SU-DHL-6 (cell line): ENCODE results near the gene ASGR1.
"Not testable (repeated sequence)": the region's sequence is repeated elsewhere in the genome, so short reads cannot be mapped to it uniquely, and the experiment has no call there.

Experiments
- EZH2phosphoT487 ChIP-seq: fragments of 200-600 bp; sonication (generic), shearing (Covaris generic); conservative IDR thresholded peaks from 2 replicates; pipeline ENCODE4 v1.6.1; 2018; ENCODE audit warnings: mild to moderate bottlenecking, antibody characterized with exemption, low read length, moderate library complexity, mixed read lengths
- TF ChIP-seq, protein P1 (sequence below): fragments of 200-600 bp; sonication (generic); IDR thresholded peaks from one replicate; pipeline ENCODE4 v1.5.1; 2017; ENCODE audit warnings: antibody characterized with exemption, mild to moderate bottlenecking, low read length, moderate library complexity; ENCODE audit not compliant: insufficient read depth, poor library complexity, severe bottlenecking

DNA sequence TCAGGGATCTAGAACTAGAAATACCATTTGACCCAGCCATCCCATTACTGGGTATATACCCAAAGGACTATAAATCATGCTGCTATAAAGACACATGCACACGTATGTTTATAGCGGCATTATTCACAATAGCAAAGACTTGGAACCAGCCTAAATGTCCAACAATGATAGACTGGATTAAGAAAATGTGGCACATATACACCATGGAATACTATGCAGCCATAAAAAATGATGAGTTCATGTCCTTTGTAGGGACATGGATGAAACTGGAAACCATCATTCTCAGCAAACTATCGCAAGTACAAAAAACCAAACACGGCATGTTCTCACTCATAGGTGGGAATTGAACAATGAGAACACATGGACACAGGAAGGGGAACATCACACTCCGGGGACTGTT, 51.7 kb downstream of the ASGR1 start:
- TF ChIP-seq, protein P1, sequence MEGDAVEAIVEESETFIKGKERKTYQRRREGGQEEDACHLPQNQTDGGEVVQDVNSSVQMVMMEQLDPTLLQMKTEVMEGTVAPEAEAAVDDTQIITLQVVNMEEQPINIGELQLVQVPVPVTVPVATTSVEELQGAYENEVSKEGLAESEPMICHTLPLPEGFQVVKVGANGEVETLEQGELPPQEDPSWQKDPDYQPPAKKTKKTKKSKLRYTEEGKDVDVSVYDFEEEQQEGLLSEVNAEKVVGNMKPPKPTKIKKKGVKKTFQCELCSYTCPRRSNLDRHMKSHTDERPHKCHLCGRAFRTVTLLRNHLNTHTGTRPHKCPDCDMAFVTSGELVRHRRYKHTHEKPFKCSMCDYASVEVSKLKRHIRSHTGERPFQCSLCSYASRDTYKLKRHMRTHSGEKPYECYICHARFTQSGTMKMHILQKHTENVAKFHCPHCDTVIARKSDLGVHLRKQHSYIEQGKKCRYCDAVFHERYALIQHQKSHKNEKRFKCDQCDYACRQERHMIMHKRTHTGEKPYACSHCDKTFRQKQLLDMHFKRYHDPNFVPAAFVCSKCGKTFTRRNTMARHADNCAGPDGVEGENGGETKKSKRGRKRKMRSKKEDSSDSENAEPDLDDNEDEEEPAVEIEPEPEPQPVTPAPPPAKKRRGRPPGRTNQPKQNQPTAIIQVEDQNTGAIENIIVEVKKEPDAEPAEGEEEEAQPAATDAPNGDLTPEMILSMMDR: not testable (repeated sequence)
- TF ChIP-seq EZH2phosphoT487: not testable (repeated sequence)
